ENCODE results near the gene UMAD1.

UMAD1 gene

GRCh38 chr7:7815395-7815794 lies 174.8 kb downstream of the UMAD1 start:
- H3K27me3 ChIP-seq (ENCODE audit: control insufficient read depth in 1 of 2, insufficient read depth in 1 of 2, low read length in 2 of 2) = no peaks in the 10 kb centered on the region
- H4K8ac ChIP-seq (ENCODE audit: low read length) = no peak overlapping the region
- no peak overlapping the region for H3K27ac ChIP-seq (ENCODE audit: low read length, poor library complexity, severe bottlenecking)
- DNase-seq = no peak
- H2BK120ac ChIP-seq (ENCODE audit: low read depth, low read length) = no peak overlapping the region
- H2AK5ac ChIP-seq (ENCODE audit: low read length, severe bottlenecking) = no peak overlapping the region
- no peak overlapping the region for H3K4ac ChIP-seq (ENCODE audit: low read depth in 1 of 2, low read length in 2 of 2)
- no peak overlapping the region for H2AFZ ChIP-seq (ENCODE audit: low read depth, low read length)
- no peak overlapping the region for H3K23ac ChIP-seq (ENCODE audit: low read length in 2 of 2)
- H3K9me3 ChIP-seq (ENCODE audit: control insufficient read depth, low read length) = no peaks in the 10 kb centered on the region
- no peaks in the 10 kb centered on the region for H3K4me1 ChIP-seq (ENCODE audit: control insufficient read depth, insufficient read depth, low read depth, low read length)
- H3K79me1 ChIP-seq (replicated peaks; ENCODE audit: low read length, poor library complexity, severe bottlenecking) = no peaks in the 10 kb centered on the region
- no peak overlapping the region for H3K4me2 ChIP-seq (ENCODE audit: low read length, poor library complexity, severe bottlenecking)
- no peak overlapping the region for H2BK15ac ChIP-seq (ENCODE audit: low read depth, poor library complexity, severe bottlenecking)
- no peaks in the 10 kb centered on the region for H3K36me3 ChIP-seq (ENCODE audit: control insufficient read depth in 1 of 2, insufficient read depth in 2 of 2, low read depth in 1 of 2, low read length in 2 of 2)
- H2BK12ac ChIP-seq (ENCODE audit: low read length in 2 of 2) = no peak overlapping the region
- 80% methylated on average over 1 of the region's 1 CpG for WGBS
- H2BK5ac ChIP-seq (ENCODE audit: low read depth, low read length, poor library complexity, severe bottlenecking) = no peak overlapping the region
- no peak overlapping the region for H3K9ac ChIP-seq (ENCODE audit: low read length)
- no peak overlapping the region for H3K4me3 ChIP-seq (ENCODE audit: insufficient read depth in 1 of 2, low read depth in 1 of 2, low read length in 2 of 2)
- H4K91ac ChIP-seq (ENCODE audit: low read length) = no peak overlapping the region
- H3K18ac ChIP-seq (ENCODE audit: low read depth in 1 of 2, low read length in 2 of 2) = no peak overlapping the region
- H3K14ac ChIP-seq (ENCODE audit: low read length in 2 of 2) = no peak overlapping the region

- H3K36me3 ChIP-seq (ENCODE audit: control insufficient read depth in 1 of 2, insufficient read depth in 2 of 2, low read depth in 1 of 2, low read length in 2 of 2) = no peaks in the 10 kb centered on the region
- no peaks in the 10 kb centered on the region for H3K9me3 ChIP-seq (ENCODE audit: control insufficient read depth, low read length)
- H3K23ac ChIP-seq (ENCODE audit: low read length in 2 of 2) = no peak overlapping the region
- H4K91ac ChIP-seq (ENCODE audit: low read length) = no peak overlapping the region
- 83% methylated on average over 6 of the region's 7 CpGs for WGBS
- H2BK15ac ChIP-seq (ENCODE audit: low read depth, poor library complexity, severe bottlenecking) = no peak overlapping the region
- no peak overlapping the region for H2BK120ac ChIP-seq (ENCODE audit: low read depth, low read length)
- DNase-seq = no peak
- H3K4ac ChIP-seq (ENCODE audit: low read depth in 1 of 2, low read length in 2 of 2) = no peak overlapping the region
- H4K8ac ChIP-seq (ENCODE audit: low read length) = no peak overlapping the region
- no peak overlapping the region for H2BK12ac ChIP-seq (ENCODE audit: low read length in 2 of 2)
- no peak overlapping the region for H2AFZ ChIP-seq (ENCODE audit: low read depth, low read length)
- no peaks in the 10 kb centered on the region for H3K79me1 ChIP-seq (replicated peaks; ENCODE audit: low read length, poor library complexity, severe bottlenecking)
- no peak overlapping the region for H3K27ac ChIP-seq (ENCODE audit: low read length, poor library complexity, severe bottlenecking)
- H3K4me3 ChIP-seq (ENCODE audit: insufficient read depth in 1 of 2, low read depth in 1 of 2, low read length in 2 of 2) = no peak overlapping the region
- H3K9ac ChIP-seq (ENCODE audit: low read length) = no peak overlapping the region
- H3K14ac ChIP-seq (ENCODE audit: low read length in 2 of 2) = no peak overlapping the region
- no peak overlapping the region for H2AK5ac ChIP-seq (ENCODE audit: low read length, severe bottlenecking)
- no peak overlapping the region for H2BK5ac ChIP-seq (ENCODE audit: low read depth, low read length, poor library complexity, severe bottlenecking)
- no peaks in the 10 kb centered on the region for H3K27me3 ChIP-seq (ENCODE audit: control insufficient read depth in 1 of 2, insufficient read depth in 1 of 2, low read length in 2 of 2)
- H3K4me1 ChIP-seq (ENCODE audit: control insufficient read depth, insufficient read depth, low read depth, low read length) = no peaks in the 10 kb centered on the region
- no peak overlapping the region for H3K4me2 ChIP-seq (ENCODE audit: low read length, poor library complexity, severe bottlenecking)
- no peak overlapping the region for H3K18ac ChIP-seq (ENCODE audit: low read depth in 1 of 2, low read length in 2 of 2)
Measured at GRCh38 chr7:7816084-7816483, 175.5 kb downstream of the UMAD1 start.

GRCh38 chr7:7816816-7817536 lies 176.4 kb downstream of the UMAD1 start:
- H4K8ac ChIP-seq (ENCODE audit: low read length) = no peak overlapping the region
- H2AFZ ChIP-seq (ENCODE audit: low read depth, low read length) = no peak overlapping the region
- H3K27me3 ChIP-seq (ENCODE audit: control insufficient read depth in 1 of 2, insufficient read depth in 1 of 2, low read length in 2 of 2) = no peaks in the 10 kb centered on the region
- no peak overlapping the region for H3K4me3 ChIP-seq (ENCODE audit: insufficient read depth in 1 of 2, low read depth in 1 of 2, low read length in 2 of 2)
- H3K4me2 ChIP-seq (ENCODE audit: low read length, poor library complexity, severe bottlenecking) = no peak overlapping the region
- H3K36me3 ChIP-seq (ENCODE audit: control insufficient read depth in 1 of 2, insufficient read depth in 2 of 2, low read depth in 1 of 2, low read length in 2 of 2) = no peaks in the 10 kb centered on the region
- no peaks in the 10 kb centered on the region for H3K9me3 ChIP-seq (ENCODE audit: control insufficient read depth, low read length)
- no peak overlapping the region for H4K91ac ChIP-seq (ENCODE audit: low read length)
- H3K23ac ChIP-seq (ENCODE audit: low read length in 2 of 2) = no peak overlapping the region
- no peak overlapping the region for H3K27ac ChIP-seq (ENCODE audit: low read length, poor library complexity, severe bottlenecking)
- no peak overlapping the region for H2BK5ac ChIP-seq (ENCODE audit: low read depth, low read length, poor library complexity, severe bottlenecking)
- H3K14ac ChIP-seq (ENCODE audit: low read length in 2 of 2) = no peak overlapping the region
- H3K79me1 ChIP-seq (replicated peaks; ENCODE audit: low read length, poor library complexity, severe bottlenecking) = no peaks in the 10 kb centered on the region
- no peaks in the 10 kb centered on the region for H3K4me1 ChIP-seq (ENCODE audit: control insufficient read depth, insufficient read depth, low read depth, low read length)
- no peak overlapping the region for H2BK15ac ChIP-seq (ENCODE audit: low read depth, poor library complexity, severe bottlenecking)
- no peak overlapping the region for H2BK12ac ChIP-seq (ENCODE audit: low read length in 2 of 2)
- H3K18ac ChIP-seq (ENCODE audit: low read depth in 1 of 2, low read length in 2 of 2) = no peak overlapping the region
- no peak overlapping the region for H2AK5ac ChIP-seq (ENCODE audit: low read length, severe bottlenecking)
- WGBS = 38% methylated on average over 4 of the region's 7 CpGs
- no peak overlapping the region for H3K4ac ChIP-seq (ENCODE audit: low read depth in 1 of 2, low read length in 2 of 2)
- H3K9ac ChIP-seq (ENCODE audit: low read length) = no peak overlapping the region
- H2BK120ac ChIP-seq (ENCODE audit: low read depth, low read length) = no peak overlapping the region
- peak; percentile 9 for DNase-seq

- Histone ChIP-seq H2BK12ac (ENCODE audit: low read length in 2 of 2) (no peak overlapping the region), H3K14ac (ENCODE audit: low read length in 2 of 2) (no peak overlapping the region), H3K27me3 (ENCODE audit: control insufficient read depth in 1 of 2, insufficient read depth in 1 of 2, low read length in 2 of 2) (no peaks in the 10 kb centered on the region), H3K9ac (ENCODE audit: low read length) (no peak overlapping the region), H4K8ac (ENCODE audit: low read length) (no peak overlapping the region), H2BK15ac (ENCODE audit: low read depth, poor library complexity, severe bottlenecking) (no peak overlapping the region), H2AFZ (ENCODE audit: low read depth, low read length) (no peak overlapping the region), H2BK120ac (ENCODE audit: low read depth, low read length) (no peak overlapping the region), H3K27ac (ENCODE audit: low read length, poor library complexity, severe bottlenecking) (no peak overlapping the region), H3K4me1 (ENCODE audit: control insufficient read depth, insufficient read depth, low read depth, low read length) (no peaks in the 10 kb centered on the region), H2BK5ac (ENCODE audit: low read depth, low read length, poor library complexity, severe bottlenecking) (no peak overlapping the region), H3K18ac (ENCODE audit: low read depth in 1 of 2, low read length in 2 of 2) (no peak overlapping the region), H3K79me1 (replicated peaks; ENCODE audit: low read length, poor library complexity, severe bottlenecking) (no peaks in the 10 kb centered on the region), H3K4me3 (ENCODE audit: insufficient read depth in 1 of 2, low read depth in 1 of 2, low read length in 2 of 2) (no peak overlapping the region), H3K9me3 (ENCODE audit: control insufficient read depth, low read length) (no peaks in the 10 kb centered on the region), H4K91ac (ENCODE audit: low read length) (no peak overlapping the region), H3K36me3 (ENCODE audit: control insufficient read depth in 1 of 2, insufficient read depth in 2 of 2, low read depth in 1 of 2, low read length in 2 of 2) (no peaks in the 10 kb centered on the region), H3K4ac (ENCODE audit: low read depth in 1 of 2, low read length in 2 of 2) (no peak overlapping the region), H2AK5ac (ENCODE audit: low read length, severe bottlenecking) (no peak overlapping the region), H3K4me2 (ENCODE audit: low read length, poor library complexity, severe bottlenecking) (no peak overlapping the region), H3K23ac (ENCODE audit: low read length in 2 of 2) (no peak overlapping the region)
- 97% methylated on average over 2 of the region's 2 CpGs for WGBS
- no peak for DNase-seq
Measured at GRCh38 chr7:7817748-7818147, 177.2 kb downstream of the UMAD1 start.

Data from mesenchymal stem cell (in vitro differentiated cells and primary cell).